SK-N-SH (cell line): ENCODE results near the gene PABPN1.
A peak's percentile ranks its signal among the peaks of the same experiment; 100 is the strongest.

Source experiments
- EP300 ChIP-seq, 2 experiments: IDR thresholded peaks; 2 replicates each; pipeline versions ENCODE4 v1.4.0 to v1.6.1; 2012; ENCODE audit warnings: borderline replicate concordance in 1 of 2, low read depth in 1 of 2, low read length in 1 of 2
- EZH2phosphoT487 ChIP-seq: fragments of 200-600 bp; sonication (generic); IDR thresholded peaks from 2 replicates; pipeline ENCODE4 v1.6.1; 2017; ENCODE audit warnings: low read depth, mixed run types, mild to moderate bottlenecking, antibody characterized with exemption, moderate library complexity, borderline replicate concordance
- NFIC ChIP-seq: IDR thresholded peaks from 2 replicates; pipeline ENCODE4 v1.4.0; 2012; ENCODE audit warnings: borderline replicate concordance
- POLR2AphosphoS5 ChIP-seq: IDR thresholded peaks from 2 replicates; pipeline ENCODE4 v1.6.1; 2012; ENCODE audit warnings: low read depth, low read length
- RAD21 ChIP-seq: IDR thresholded peaks from 2 replicates; pipeline ENCODE4 v1.6.1; 2012; ENCODE audit warnings: mild to moderate bottlenecking, low read length
- REST ChIP-seq: IDR thresholded peaks from 2 replicates; pipeline ENCODE4 v1.6.1; 2012; ENCODE audit warnings: mild to moderate bottlenecking, low read depth, low read length, moderate library complexity
- TAF1 ChIP-seq: IDR thresholded peaks from 2 replicates; pipeline ENCODE4 v1.6.1; 2012; ENCODE audit warnings: low read depth, mild to moderate bottlenecking, low read length, moderate library complexity, borderline replicate concordance
- TEAD4 ChIP-seq: IDR thresholded peaks from 2 replicates; pipeline ENCODE4 v1.4.0; 2012; ENCODE audit warnings: mild to moderate bottlenecking, borderline replicate concordance; ENCODE audit not compliant: insufficient read depth
- YY1 ChIP-seq: IDR thresholded peaks from 2 replicates; pipeline ENCODE4 v1.4.0; 2012; ENCODE audit warnings: low read depth, mild to moderate bottlenecking
- TF ChIP-seq, protein P1 (sequence below): fragments of 200-600 bp; sonication (generic); IDR thresholded peaks from 2 replicates; pipeline ENCODE4 v1.6.1; 2017; ENCODE audit warnings: antibody characterized with exemption, mild to moderate bottlenecking, moderate library complexity
- TF ChIP-seq, protein P2 (sequence below): IDR thresholded peaks from 2 replicates; pipeline ENCODE4 v1.4.0; 2012; ENCODE audit warnings: low read depth, borderline replicate concordance

GRCh38 chr14:23365732-23366425 lies 44.6 kb downstream of the PABPN1 start:
- TF ChIP-seq EZH2phosphoT487 (no peak), TAF1 (peak; percentile 45), RAD21 (no peak), POLR2AphosphoS5 (peak; percentile 85), REST (no peak), NFIC (no peak), EP300 (IDR thresholded peaks at IDR 0.05; ENCODE audit: borderline replicate concordance in 1 of 2, low read depth in 1 of 2, low read length in 1 of 2) (no peak), TEAD4 (no peak), YY1 (no peak)
- TF ChIP-seq, protein P1, sequence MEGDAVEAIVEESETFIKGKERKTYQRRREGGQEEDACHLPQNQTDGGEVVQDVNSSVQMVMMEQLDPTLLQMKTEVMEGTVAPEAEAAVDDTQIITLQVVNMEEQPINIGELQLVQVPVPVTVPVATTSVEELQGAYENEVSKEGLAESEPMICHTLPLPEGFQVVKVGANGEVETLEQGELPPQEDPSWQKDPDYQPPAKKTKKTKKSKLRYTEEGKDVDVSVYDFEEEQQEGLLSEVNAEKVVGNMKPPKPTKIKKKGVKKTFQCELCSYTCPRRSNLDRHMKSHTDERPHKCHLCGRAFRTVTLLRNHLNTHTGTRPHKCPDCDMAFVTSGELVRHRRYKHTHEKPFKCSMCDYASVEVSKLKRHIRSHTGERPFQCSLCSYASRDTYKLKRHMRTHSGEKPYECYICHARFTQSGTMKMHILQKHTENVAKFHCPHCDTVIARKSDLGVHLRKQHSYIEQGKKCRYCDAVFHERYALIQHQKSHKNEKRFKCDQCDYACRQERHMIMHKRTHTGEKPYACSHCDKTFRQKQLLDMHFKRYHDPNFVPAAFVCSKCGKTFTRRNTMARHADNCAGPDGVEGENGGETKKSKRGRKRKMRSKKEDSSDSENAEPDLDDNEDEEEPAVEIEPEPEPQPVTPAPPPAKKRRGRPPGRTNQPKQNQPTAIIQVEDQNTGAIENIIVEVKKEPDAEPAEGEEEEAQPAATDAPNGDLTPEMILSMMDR: no peak
- TF ChIP-seq, protein P2, sequence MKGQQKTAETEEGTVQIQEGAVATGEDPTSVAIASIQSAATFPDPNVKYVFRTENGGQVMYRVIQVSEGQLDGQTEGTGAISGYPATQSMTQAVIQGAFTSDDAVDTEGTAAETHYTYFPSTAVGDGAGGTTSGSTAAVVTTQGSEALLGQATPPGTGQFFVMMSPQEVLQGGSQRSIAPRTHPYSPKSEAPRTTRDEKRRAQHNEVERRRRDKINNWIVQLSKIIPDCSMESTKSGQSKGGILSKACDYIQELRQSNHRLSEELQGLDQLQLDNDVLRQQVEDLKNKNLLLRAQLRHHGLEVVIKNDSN: no peak
